GM10248 (cell line): Measurements from ENCODE around the gene FMNL2.

Experiments used
- CTCF ChIA-PET: fragments of 300-600 bp; sonication (Branson Sonifier 250); formaldehyde crosslinking; extraction: SDS; loops from one replicate; lab custom pipeline; 2021; ENCODE audit warnings: antibody characterized with exemption; lab: Yijun Ruan, JAX
- POLR2A ChIA-PET: fragments of 350-650 bp; sonication (Branson Sonifier 250); formaldehyde crosslinking; extraction: SDS; loops from one replicate; lab custom pipeline; 2020; ENCODE audit warnings: antibody characterized with exemption; lab: Yijun Ruan, JAX
- DNase-seq: peaks from one replicate; pipeline ENCODE4 v3.0.0; 2012; ENCODE audit errors: extremely low spot score
- CTCF ChIP-seq: IDR thresholded peaks from 2 replicates; pipeline ENCODE4 v1.5.1; 2012; ENCODE audit warnings: mild to moderate bottlenecking, low read depth; ENCODE audit errors: extremely low read depth, missing control alignments, control extremely low read depth

FMNL2 gene

GRCh38 chr2:152678808-152679207 lies 343.8 kb downstream of the FMNL2 start:
- ChIA-PET CTCF (no interaction called here), POLR2A (no interaction called here)
- DNase-seq = no peak
- no peak for TF ChIP-seq CTCF

GRCh38 chr2:152682663-152683062 lies 347.7 kb downstream of the FMNL2 start:
- no peak for TF ChIP-seq CTCF
- POLR2A ChIA-PET = no interaction called here
- CTCF ChIA-PET = interaction anchor here (1.4 to 1.9 kb wide), 2 partner anchors 13 to 35 kb away, joined by 3 to 5 read pairs; no protein-coding TSS in a partner anchor

GRCh38 chr2:152683400-152683799 lies 348.4 kb downstream of the FMNL2 start:
- no peak for TF ChIP-seq CTCF
- CTCF ChIA-PET = interaction anchor here (1.4 to 1.9 kb wide), 2 partner anchors 13 to 36 kb away, joined by 3 to 5 read pairs; no protein-coding TSS in a partner anchor

More at GRCh38 chr2:152682663-152683062, 347.7 kb downstream of the FMNL2 start:
- DNase-seq = no peak

GRCh38 chr2:152686321-152686720 lies 351.3 kb downstream of the FMNL2 start:
- TF ChIP-seq CTCF = no peak
- no peak for DNase-seq
- POLR2A ChIA-PET = no interaction called here
- CTCF ChIA-PET = interaction anchor here (1.0 kb wide), 1 partner anchor 25 kb away, joined by 3 read pairs; no protein-coding TSS in a partner anchor

More at GRCh38 chr2:152683400-152683799, 348.4 kb downstream of the FMNL2 start:
- POLR2A ChIA-PET = no interaction called here
- no peak for DNase-seq

GRCh38 chr2:152693033-152693432 lies 358.1 kb downstream of the FMNL2 start:
- ChIA-PET CTCF (interaction anchor here (0.9 to 2.2 kb wide), 5 partner anchors 14 to 80 kb away, joined by 3 to 4 read pairs (median 3); no protein-coding TSS in a partner anchor), POLR2A (interaction anchor here (0.6 kb wide), 1 partner anchor 54 kb away, joined by 4 read pairs; no protein-coding TSS in a partner anchor)
- no peak for TF ChIP-seq CTCF
- peak; percentile 32 for DNase-seq

- no peak for TF ChIP-seq CTCF
- POLR2A ChIA-PET = interaction anchor here (1.4 kb wide), 1 partner anchor 23 kb away, joined by 7 read pairs; the partner anchor contains the start of gene PRPF40A
- DNase-seq = no peak
Observed at GRCh38 chr2:152694161-152694661, 359.2 kb downstream of the FMNL2 start.

More at GRCh38 chr2:152694161-152694661, 359.2 kb downstream of the FMNL2 start:
- CTCF ChIA-PET = interaction anchor here (0.6 to 2.2 kb wide), 4 partner anchors 10 to 31 kb away, joined by 3 to 4 read pairs (median 3); no protein-coding TSS in a partner anchor
